T-helper 17 cell (primary cell): ENCODE data around the gene NCKAP5L. TPM values are rescaled to one million over a fixed set of nuclear protein-coding genes. Genes with fewer than 3 reads are reported as not detected.

Source experiments
- ATAC-seq: fragments of 150-1000 bp; cut with Tn5 transposase; 2 replicates; pipeline ENCODE4 v1.10.0; 2021; ENCODE audit warnings: mild to moderate bottlenecking, moderate library complexity
- DNase-seq, 3 donors: peaks; one replicate each; pipeline versions ENCODE4 v3.0.0 to v3.0.0-alpha.2; 2020 to 2021
- H3K9me3 ChIP-seq: one replicate; pipeline ENCODE4 v1.7.0; 2013; ENCODE audit warnings: low read length, mild to moderate bottlenecking; ENCODE audit not compliant: control insufficient read depth, poor library complexity, severe bottlenecking
- H3K27ac Mint-ChIP-seq: one replicate; pipeline ENCODE4 v1.8.0; 2022; ENCODE audit warnings: mild to moderate bottlenecking, moderate library complexity, mixed read lengths
- H3K27me3 Mint-ChIP-seq: one replicate; pipeline ENCODE4 v1.8.0; 2022; ENCODE audit warnings: mixed read lengths
- H3K36me3 Mint-ChIP-seq: one replicate; pipeline ENCODE4 v1.8.0; 2022; ENCODE audit warnings: low read depth, mixed read lengths
- H3K4me1 Mint-ChIP-seq: one replicate; pipeline ENCODE4 v1.8.0; 2022; ENCODE audit warnings: mild to moderate bottlenecking, mixed read lengths
- H3K4me3 Mint-ChIP-seq: one replicate; pipeline ENCODE4 v1.8.0; 2022; ENCODE audit warnings: mild to moderate bottlenecking, moderate library complexity, mixed read lengths
- total RNA-seq, 4 donors: library from RNA in 2 of 4; stranded (reverse) in 2 of 4; gene quantifications; one replicate each; pipeline ENCODE4 v1.2.3 and lab custom pipeline; 2022 to 2026

The NCKAP5L gene
- total RNA-seq, 2 donors from 2014 or later = 8.7 to 9.3 TPM

DNA sequence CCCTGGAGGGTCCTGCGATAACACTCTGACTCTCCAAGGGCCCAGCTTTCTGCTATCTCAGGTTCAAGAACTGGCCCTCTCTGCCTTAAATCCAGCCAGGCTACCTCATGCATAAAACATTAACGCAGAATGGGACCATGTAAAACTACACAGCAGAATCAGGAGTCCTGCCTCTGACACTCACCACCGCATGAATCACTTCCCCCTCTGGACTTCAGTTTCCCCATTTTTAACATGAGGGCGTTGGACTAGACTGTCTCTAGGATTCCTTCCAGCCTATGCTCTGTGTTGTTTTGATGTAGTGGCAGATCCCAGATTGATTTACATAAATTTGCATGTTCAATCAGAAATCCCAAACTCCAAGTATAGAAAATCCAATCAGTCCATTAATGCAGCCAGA lies 3.3 kb downstream of the NCKAP5L start:
- DNase-seq (no peak), ATAC-seq (no peak)
- Mint-ChIP-seq H3K36me3 (no peaks in the 10 kb centered on the region), H3K27me3 (no peaks in the 10 kb centered on the region), H3K27ac (peak overlapping the region; percentile 65), H3K4me1 (peaks cover 28% of the 10 kb centered on the region), H3K4me3 (no peak overlapping the region)
- no peaks in the 10 kb centered on the region for H3K9me3 ChIP-seq

DNA sequence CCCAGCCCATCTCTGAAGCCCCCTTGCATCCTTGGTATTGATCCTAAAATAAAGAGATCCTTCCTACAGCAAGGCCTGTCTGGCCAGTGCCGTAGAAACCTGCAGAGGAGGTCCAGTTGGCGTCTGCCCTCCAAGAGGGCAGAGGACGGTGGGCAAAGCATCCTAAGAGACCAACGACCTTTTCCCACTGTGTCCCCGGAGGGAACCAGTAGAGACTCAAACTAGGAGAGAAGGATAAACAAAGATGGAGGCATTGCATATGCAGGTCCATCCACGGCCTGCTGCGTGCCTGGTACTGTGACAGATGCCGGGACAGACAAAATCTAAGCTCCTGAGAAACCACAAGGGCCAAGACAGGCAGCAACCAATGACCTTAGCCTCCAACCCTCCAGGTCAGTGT lies 3.8 kb downstream of the NCKAP5L start:
- DNase-seq = no peak
- Mint-ChIP-seq H3K36me3 (no peaks in the 10 kb centered on the region), H3K27ac (peak overlapping the region; percentile 65), H3K4me3 (no peak overlapping the region), H3K4me1 (peaks cover 31% of the 10 kb centered on the region), H3K27me3 (no peaks in the 10 kb centered on the region)
- H3K9me3 ChIP-seq = no peaks in the 10 kb centered on the region
- no peak for ATAC-seq

DNA sequence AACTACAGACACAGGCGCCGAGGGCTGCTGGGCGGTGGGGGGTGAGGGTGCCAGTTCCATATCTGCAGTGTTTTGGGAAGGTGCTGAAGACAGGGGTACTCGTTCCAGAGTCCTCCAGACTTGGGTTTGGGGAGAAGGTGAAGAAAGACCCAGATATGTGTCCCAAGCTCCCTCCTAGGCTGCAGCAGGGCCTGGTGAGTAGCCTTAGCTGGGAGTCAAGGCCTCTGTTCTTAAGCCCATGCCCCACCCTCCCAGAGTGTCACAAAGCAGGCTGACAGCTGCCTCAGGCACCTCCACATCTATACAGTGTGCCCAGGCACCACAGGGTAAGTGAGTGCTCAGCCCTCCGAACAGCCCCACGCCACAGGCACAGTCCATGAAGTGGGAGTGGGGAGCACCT lies 4.3 kb downstream of the NCKAP5L start:
- H3K27ac Mint-ChIP-seq = peak overlapping the region; percentile 65
- no peaks in the 10 kb centered on the region for H3K9me3 ChIP-seq
- H3K4me3 Mint-ChIP-seq = no peak overlapping the region
- no peaks in the 10 kb centered on the region for H3K27me3 Mint-ChIP-seq
- no peaks in the 10 kb centered on the region for H3K36me3 Mint-ChIP-seq
- DNase-seq (no peak), ATAC-seq (no peak)
- H3K4me1 Mint-ChIP-seq = peaks cover 27% of the 10 kb centered on the region

DNA sequence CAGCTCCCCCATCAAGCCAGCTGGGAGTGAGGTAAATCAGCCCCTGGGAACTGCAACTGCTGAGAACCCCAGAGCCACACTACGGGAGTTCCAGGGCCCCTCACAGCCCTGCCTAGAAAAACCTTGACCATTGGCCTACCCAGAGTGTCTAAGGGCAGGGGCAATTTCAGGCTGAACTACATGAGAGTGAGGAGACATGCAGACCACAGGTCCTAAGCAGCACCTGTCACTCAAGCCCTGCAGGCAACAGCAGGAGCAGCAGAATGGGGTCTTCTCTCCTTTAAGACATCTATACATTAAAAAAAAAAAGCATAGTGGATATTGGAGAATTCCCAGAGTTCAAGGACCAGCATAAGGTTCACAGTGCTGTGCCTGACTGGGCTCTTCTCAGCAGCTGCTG lies 4.9 kb downstream of the NCKAP5L start:
- ATAC-seq = no peak
- H3K27me3 Mint-ChIP-seq = no peaks in the 10 kb centered on the region
- no peaks in the 10 kb centered on the region for H3K36me3 Mint-ChIP-seq
- peaks cover 21% of the 10 kb centered on the region for H3K4me1 Mint-ChIP-seq
- DNase-seq = no peak
- no peak overlapping the region for H3K27ac Mint-ChIP-seq
- H3K9me3 ChIP-seq = no peaks in the 10 kb centered on the region
- no peak overlapping the region for H3K4me3 Mint-ChIP-seq

DNA sequence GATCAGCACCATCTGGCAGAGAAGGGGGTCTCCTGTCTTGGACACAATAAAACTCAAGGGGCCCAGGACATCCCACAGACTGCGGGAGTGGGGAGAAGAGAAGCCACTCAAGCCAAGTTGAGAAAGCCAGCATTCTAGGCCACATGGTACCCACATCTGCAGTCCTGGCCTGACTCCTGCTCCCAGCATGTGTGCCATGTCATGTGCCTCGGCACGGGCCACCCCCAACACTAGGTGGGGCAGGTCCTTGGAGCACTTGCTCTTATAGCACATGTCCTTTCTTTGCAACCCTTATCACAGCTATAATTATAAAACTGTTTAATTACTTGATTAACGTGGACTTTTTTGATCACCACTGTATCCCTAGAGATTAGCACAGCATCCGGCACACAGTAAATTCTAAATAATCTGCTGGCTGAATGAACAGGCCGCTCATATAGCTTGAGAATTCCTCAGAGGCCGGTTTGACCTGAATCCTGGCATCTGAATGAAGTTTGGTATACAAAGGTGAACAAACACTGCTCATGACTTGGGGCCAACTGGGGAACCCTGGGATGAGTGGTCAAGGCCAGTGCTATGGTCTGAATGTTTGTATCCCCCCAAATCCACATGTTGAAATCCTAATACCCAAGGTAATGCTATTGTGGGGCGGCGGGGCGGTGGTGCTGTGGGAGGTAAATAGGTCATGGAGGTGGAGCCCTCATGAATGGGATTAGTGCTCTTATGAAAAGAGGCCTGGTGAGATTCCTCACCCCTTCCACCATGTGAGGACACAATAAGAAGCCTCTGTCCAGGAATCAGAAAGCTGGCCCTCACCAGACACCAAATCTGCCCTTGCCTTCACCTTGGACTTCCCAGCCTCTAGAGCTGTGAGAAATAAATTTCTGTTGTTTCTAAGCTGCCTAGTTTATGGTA lies 6.6 kb downstream of the NCKAP5L start:
- Mint-ChIP-seq H3K4me3 (no peak overlapping the region), H3K27ac (peak overlapping the region; percentile 27), H3K27me3 (no peaks in the 10 kb centered on the region), H3K4me1 (peaks cover 19% of the 10 kb centered on the region), H3K36me3 (no peaks in the 10 kb centered on the region)
- no peak for DNase-seq
- no peaks in the 10 kb centered on the region for H3K9me3 ChIP-seq
- no peak for ATAC-seq

DNA sequence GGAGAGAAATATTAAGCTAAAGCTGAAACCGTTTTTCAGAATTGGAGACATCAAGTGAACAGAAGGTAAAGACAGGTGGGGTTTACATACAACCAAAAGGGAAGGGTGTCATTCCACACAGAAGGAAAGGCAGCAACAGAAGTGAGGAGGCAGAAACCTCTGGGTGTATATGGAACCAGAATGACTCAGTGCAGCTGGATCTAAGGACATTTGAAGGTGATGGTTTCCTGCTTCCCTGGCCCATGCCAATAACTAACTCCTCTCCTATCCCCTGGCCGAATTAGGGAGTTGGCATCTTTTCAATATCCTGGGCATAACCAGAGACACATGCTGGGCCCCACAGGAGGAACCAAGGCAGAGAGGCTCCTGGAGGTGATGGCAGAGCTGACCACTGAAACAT lies 8.4 kb downstream of the NCKAP5L start:
- ATAC-seq (no peak), DNase-seq (no peak)
- no peak overlapping the region for H3K27ac Mint-ChIP-seq
- no peaks in the 10 kb centered on the region for H3K9me3 ChIP-seq
- H3K4me1 Mint-ChIP-seq = peaks cover 18% of the 10 kb centered on the region
- no peaks in the 10 kb centered on the region for H3K27me3 Mint-ChIP-seq
- H3K36me3 Mint-ChIP-seq = peaks cover 4% of the 10 kb centered on the region
- no peak overlapping the region for H3K4me3 Mint-ChIP-seq

DNA sequence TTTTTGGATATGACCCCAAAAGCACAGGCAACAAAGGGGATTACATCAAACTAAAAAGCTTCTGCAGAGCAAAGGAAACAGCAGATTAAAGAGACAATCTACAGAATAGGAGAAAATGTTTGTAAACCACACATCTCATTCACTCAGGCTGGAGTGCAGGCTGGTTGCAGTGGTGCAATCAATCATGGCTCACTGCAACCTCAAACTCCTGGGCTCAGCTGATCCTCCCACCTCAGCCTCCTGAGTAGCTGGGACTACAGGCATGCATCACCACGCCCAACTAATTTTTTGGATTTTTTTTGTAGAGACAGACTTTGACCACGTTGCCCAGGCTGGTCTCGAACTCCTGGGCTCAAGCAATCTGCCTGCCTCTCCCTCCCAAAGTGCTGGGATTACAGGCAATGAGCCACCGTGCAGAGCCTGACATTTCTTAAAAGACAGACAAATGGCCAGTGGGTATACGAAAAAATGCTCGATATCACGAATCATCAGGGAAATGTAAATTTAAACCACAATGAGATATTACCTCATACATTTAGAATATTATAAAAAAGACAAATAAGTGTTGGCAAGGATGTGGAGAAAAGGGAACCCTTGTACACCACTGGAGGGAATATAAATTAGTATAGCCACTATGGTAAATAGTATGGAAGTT lies 9.8 kb downstream of the NCKAP5L start:
- no peaks in the 10 kb centered on the region for H3K9me3 ChIP-seq
- Mint-ChIP-seq H3K36me3 (peaks cover 4% of the 10 kb centered on the region), H3K4me1 (peaks cover 17% of the 10 kb centered on the region), H3K4me3 (no peak overlapping the region), H3K27me3 (no peaks in the 10 kb centered on the region), H3K27ac (no peak overlapping the region)
- DNase-seq (no peak), ATAC-seq (no peak)

DNA sequence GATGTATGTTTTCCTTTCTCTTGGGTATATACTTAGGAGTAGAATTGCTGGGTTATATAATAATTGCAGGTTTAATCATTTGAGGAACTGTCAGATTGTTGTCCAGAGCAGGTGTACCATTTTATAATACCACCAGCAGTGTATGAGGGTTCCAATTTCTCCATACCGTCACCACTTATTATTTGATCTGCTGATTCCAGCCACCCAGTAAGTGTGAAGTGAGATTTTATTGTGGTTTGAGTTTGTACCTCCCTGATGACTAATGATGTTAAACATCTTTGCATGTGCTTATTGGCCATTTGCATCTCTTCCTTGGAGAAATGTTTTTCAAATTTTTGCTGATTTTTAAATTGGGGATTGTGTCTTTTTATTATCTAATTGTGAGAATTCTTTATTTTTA lies 15.1 kb downstream of the NCKAP5L start:
- no peak for ATAC-seq
- no peak overlapping the region for H3K4me3 Mint-ChIP-seq
- peaks cover 4% of the 10 kb centered on the region for H3K36me3 Mint-ChIP-seq
- no peaks in the 10 kb centered on the region for H3K27me3 Mint-ChIP-seq
- DNase-seq = no peak
- H3K27ac Mint-ChIP-seq = no peak overlapping the region
- H3K4me1 Mint-ChIP-seq = peaks cover 15% of the 10 kb centered on the region
- no peaks in the 10 kb centered on the region for H3K9me3 ChIP-seq

DNA sequence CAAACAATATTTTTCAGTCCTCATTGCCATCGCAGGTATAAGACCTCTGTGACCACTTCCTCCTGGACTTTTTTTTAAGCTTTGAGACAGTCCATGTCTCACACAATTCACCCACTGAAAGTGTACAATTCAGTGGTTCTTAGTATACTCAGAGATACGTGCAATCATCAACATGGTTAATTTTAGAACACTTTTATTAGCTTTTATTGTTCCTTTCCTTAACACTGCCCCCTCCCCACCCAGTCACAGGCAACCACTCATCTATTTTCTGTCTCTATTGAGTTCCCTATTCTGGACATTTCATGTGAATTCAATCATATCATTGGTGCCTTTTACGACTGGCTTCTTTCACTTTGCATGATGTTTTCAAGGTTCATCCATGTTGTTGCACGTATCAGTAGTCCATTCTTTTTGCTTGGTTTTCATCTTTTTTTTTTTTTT lies 16.2 kb downstream of the NCKAP5L start:
- Mint-ChIP-seq H3K36me3 (peaks cover 4% of the 10 kb centered on the region), H3K4me1 (peaks cover 15% of the 10 kb centered on the region), H3K27me3 (no peaks in the 10 kb centered on the region), H3K27ac (no peak overlapping the region), H3K4me3 (no peak overlapping the region)
- no peaks in the 10 kb centered on the region for H3K9me3 ChIP-seq
- DNase-seq (no peak), ATAC-seq (no peak)

DNA sequence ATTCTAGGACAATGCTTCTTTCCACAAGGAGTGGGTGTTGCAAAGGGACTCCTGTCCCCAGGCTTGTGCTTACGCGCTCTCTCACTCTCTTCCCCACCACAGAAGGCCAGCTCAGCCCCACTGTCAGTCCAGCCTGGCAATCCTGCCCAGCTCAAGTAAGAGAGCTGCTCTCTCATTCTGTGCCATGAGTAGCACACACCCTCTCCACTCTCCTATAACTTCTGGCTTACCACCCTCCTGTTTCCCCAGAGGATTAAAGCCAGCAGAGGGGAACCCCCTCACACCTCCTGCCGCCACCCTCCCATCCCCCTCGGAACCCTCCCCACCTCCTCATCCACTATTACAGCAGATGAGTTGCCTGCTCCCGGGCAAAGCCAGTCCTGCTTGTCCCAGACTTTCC lies 17.1 kb downstream of the NCKAP5L start:
- H3K4me3 Mint-ChIP-seq = no peak overlapping the region
- DNase-seq (no peak), ATAC-seq (no peak)
- no peaks in the 10 kb centered on the region for H3K9me3 ChIP-seq
- peaks cover 4% of the 10 kb centered on the region for H3K36me3 Mint-ChIP-seq
- H3K27ac Mint-ChIP-seq = no peak overlapping the region
- H3K4me1 Mint-ChIP-seq = peaks cover 15% of the 10 kb centered on the region
- H3K27me3 Mint-ChIP-seq = no peaks in the 10 kb centered on the region

DNA sequence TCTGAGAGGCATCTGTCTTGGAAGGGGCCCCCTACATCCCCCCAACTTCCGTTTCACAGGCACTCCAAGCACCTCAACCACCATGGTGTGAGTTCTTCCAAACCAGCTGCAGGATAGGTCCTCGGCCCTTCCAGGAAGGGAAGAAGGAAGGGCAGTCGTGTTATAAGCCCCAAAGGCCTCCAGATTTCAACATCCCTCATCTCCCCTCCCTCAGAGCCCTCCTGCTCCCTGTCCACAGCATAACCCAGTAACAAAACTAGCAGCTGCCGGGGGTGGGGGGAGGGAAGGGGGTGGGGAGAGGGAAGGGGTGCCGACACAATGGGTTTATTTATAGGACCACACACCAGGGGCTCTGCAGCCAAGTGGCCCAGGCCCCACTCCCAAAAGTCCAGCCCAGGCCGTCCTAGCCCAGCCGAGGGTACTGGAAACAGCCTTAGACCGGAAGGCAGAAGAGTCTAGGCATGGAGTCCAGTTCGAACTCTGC lies 18.3 kb downstream of the NCKAP5L start:
- no peaks in the 10 kb centered on the region for H3K9me3 ChIP-seq
- DNase-seq = no peak
- no peak for ATAC-seq
- Mint-ChIP-seq H3K4me1 (peaks cover 10% of the 10 kb centered on the region), H3K36me3 (peaks cover 4% of the 10 kb centered on the region), H3K27me3 (no peaks in the 10 kb centered on the region), H3K27ac (no peak overlapping the region), H3K4me3 (no peak overlapping the region)

DNA sequence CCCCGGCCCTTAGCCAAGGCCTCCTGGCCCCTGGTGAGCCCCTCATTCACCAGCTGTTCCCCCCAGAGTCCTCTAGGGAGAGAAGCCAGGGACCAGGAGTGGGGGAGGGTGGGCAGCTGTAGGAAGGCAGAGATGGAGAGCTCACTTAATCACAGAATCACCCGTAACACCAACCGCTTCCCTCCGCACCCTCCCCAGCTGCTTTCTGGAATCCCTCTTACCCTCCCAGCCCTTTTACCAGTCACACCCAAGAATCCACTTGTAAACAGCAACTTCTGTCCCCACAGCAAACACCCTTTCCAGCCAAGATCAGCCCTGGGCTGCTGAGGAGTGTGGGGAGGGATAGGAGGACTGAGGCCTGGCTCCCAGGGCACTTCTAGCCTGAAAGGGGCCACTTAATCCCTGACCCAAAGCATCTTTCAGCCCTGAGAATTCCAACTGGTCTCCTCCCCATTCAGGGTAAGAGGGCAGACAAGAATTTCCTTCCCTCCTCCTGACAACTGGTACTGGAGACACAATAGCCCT lies 18.8 kb downstream of the NCKAP5L start:
- H3K4me1 Mint-ChIP-seq = peaks cover 10% of the 10 kb centered on the region
- no peaks in the 10 kb centered on the region for H3K27me3 Mint-ChIP-seq
- no peak overlapping the region for H3K27ac Mint-ChIP-seq
- no peak for ATAC-seq
- no peak overlapping the region for H3K4me3 Mint-ChIP-seq
- no peak for DNase-seq
- no peaks in the 10 kb centered on the region for H3K9me3 ChIP-seq
- H3K36me3 Mint-ChIP-seq = peaks cover 4% of the 10 kb centered on the region

DNA sequence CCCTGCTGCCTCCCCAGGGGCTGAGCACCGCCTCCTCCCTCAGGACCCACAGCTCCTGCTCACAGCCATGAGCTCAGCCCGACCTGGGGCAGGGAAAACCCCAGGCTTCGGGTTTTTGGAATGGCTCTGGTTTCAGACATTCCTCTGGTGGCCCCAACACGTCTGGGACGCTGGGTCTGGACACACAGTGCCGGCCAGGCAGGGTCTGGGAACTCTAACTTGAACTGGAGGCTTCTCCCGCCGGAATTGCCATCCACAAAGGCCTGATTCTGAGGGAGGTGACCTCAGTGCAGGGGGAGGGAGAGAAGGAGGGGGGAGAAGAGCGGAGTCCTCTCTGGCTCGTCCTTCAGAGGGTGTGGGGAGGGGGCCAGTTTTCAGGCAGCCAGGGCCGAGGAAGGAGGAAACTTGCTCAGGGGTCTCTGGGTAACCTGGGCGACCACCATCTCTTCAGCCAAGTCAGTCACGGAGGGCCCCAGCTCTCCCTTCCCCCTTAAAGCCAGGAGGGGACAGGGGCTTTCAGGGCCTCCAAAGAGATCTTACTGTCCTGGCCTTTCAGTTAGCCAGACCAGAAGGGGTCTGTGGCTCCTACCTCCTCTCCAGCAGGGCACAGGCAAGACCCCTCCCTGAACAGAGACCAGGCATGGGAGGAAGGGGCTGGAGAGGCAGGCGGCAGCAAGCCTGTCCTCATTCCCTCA lies 19.4 kb downstream of the NCKAP5L start:
- Mint-ChIP-seq H3K36me3 (peaks cover 4% of the 10 kb centered on the region), H3K4me3 (no peak overlapping the region), H3K27me3 (no peaks in the 10 kb centered on the region)

More for the DNA sequence above, 19.4 kb downstream of the NCKAP5L start:
- H3K27ac Mint-ChIP-seq = no peak overlapping the region
- DNase-seq (no peak), ATAC-seq (no peak)
- H3K4me1 Mint-ChIP-seq = peaks cover 10% of the 10 kb centered on the region
- no peaks in the 10 kb centered on the region for H3K9me3 ChIP-seq
